GM06990 (cell line): ENCODE results near the gene ZNF536.

Experiments used
- DNase-seq: peaks from one replicate; pipeline ENCODE4 v3.0.0-alpha.2; 2011; ENCODE audit not compliant: insufficient read length; ENCODE audit errors: extremely low read depth
- H3K27me3 ChIP-seq: replicated peaks from 2 replicates; pipeline ENCODE4 v1.6.0; 2011; ENCODE audit warnings: low read length; ENCODE audit not compliant: control insufficient read depth, insufficient read depth
- H3K36me3 ChIP-seq: 2 replicates; pipeline ENCODE4 v1.5.1; 2011; ENCODE audit warnings: low read length; ENCODE audit not compliant: control insufficient read depth, insufficient read depth
- H3K4me3 ChIP-seq: replicated peaks from 2 replicates; pipeline ENCODE4 v1.5.1; 2011; ENCODE audit warnings: low read depth, mild to moderate bottlenecking, control low read depth, low read length
- CTCF ChIP-seq: IDR thresholded peaks from 2 replicates; pipeline ENCODE4 v1.5.1; 2011; ENCODE audit warnings: low read length, control low read depth, mild to moderate bottlenecking, inconsistent platforms; ENCODE audit not compliant: insufficient read depth, poor library complexity, severe bottlenecking

ZNF536 gene

GRCh38 chr19:30555075-30555790 lies 183.0 kb downstream of the ZNF536 start:
- no peak for TF ChIP-seq CTCF
- Histone ChIP-seq H3K36me3 (no peaks in the 10 kb centered on the region), H3K4me3 (no peak overlapping the region), H3K27me3 (no peaks in the 10 kb centered on the region)
- DNase-seq = no peak

- no peak for TF ChIP-seq CTCF
- no peaks in the 10 kb centered on the region for H3K27me3 ChIP-seq
- DNase-seq = no peak
- H3K4me3 ChIP-seq = no peak overlapping the region
- no peaks in the 10 kb centered on the region for H3K36me3 ChIP-seq
Measured at GRCh38 chr19:30555791-30556110, 183.6 kb downstream of the ZNF536 start.

- Histone ChIP-seq H3K4me3 (no peak overlapping the region), H3K36me3 (no peaks in the 10 kb centered on the region), H3K27me3 (no peaks in the 10 kb centered on the region)
- no peak for DNase-seq
- no peak for TF ChIP-seq CTCF
Measured at GRCh38 chr19:30556230-30556711, 184.1 kb downstream of the ZNF536 start.

- TF ChIP-seq CTCF = no peak
- Histone ChIP-seq H3K36me3 (no peaks in the 10 kb centered on the region), H3K4me3 (no peak overlapping the region), H3K27me3 (no peaks in the 10 kb centered on the region)
- no peak for DNase-seq
Measured at GRCh38 chr19:30557212-30557611, 185.0 kb downstream of the ZNF536 start.

GRCh38 chr19:30557927-30558557 lies 185.9 kb downstream of the ZNF536 start:
- H3K36me3 ChIP-seq = no peaks in the 10 kb centered on the region
- DNase-seq = no peak
- no peak for TF ChIP-seq CTCF
- H3K4me3 ChIP-seq = no peak overlapping the region
- no peaks in the 10 kb centered on the region for H3K27me3 ChIP-seq
